ENCODE results near the gene LSM7.

- TF ChIP-seq CTCF (IDR thresholded peaks at IDR 0.05), result no peak
- TF ChIP-seq POLR2A (IDR thresholded peaks at IDR 0.05), result no peak
Measured at GRCh38 chr19:2362970-2363300, 34.5 kb upstream of the LSM7 start.
